ENCODE results near the gene PGS1.

The PGS1 gene

DNA sequence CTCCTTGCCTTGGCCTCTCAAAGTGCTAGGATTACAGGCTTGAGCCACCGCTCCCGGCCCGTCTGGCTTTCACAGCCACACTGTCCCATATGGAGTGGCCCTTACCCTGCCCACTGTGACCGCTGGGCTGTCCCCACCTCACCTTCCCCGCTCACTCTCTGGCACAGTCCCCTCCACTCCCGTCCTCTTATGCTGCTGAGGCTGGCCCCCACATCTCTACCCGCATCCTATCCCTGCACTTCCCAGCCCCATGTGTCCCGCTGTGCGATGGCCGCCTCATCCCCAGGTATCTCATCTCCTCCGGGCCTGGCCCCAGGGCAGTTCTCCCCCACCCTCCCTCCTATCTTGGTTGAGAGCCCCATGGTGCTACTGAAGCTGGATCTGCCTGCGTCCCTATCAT is 93.2 kb downstream of the PGS1 start:
- TF ChIP-seq, protein P1, sequence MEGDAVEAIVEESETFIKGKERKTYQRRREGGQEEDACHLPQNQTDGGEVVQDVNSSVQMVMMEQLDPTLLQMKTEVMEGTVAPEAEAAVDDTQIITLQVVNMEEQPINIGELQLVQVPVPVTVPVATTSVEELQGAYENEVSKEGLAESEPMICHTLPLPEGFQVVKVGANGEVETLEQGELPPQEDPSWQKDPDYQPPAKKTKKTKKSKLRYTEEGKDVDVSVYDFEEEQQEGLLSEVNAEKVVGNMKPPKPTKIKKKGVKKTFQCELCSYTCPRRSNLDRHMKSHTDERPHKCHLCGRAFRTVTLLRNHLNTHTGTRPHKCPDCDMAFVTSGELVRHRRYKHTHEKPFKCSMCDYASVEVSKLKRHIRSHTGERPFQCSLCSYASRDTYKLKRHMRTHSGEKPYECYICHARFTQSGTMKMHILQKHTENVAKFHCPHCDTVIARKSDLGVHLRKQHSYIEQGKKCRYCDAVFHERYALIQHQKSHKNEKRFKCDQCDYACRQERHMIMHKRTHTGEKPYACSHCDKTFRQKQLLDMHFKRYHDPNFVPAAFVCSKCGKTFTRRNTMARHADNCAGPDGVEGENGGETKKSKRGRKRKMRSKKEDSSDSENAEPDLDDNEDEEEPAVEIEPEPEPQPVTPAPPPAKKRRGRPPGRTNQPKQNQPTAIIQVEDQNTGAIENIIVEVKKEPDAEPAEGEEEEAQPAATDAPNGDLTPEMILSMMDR (IDR thresholded peaks at IDR 0.05; ENCODE audit: low read depth, low read length), result no peak
- no peak overlapping the region for H3K4me3 ChIP-seq (replicated peaks in 1 of 2; ENCODE audit: low read depth in 2 of 2, low read length in 2 of 2)
- DNase-seq (ENCODE audit: low read depth in 2 of 2), result no peak

DNA sequence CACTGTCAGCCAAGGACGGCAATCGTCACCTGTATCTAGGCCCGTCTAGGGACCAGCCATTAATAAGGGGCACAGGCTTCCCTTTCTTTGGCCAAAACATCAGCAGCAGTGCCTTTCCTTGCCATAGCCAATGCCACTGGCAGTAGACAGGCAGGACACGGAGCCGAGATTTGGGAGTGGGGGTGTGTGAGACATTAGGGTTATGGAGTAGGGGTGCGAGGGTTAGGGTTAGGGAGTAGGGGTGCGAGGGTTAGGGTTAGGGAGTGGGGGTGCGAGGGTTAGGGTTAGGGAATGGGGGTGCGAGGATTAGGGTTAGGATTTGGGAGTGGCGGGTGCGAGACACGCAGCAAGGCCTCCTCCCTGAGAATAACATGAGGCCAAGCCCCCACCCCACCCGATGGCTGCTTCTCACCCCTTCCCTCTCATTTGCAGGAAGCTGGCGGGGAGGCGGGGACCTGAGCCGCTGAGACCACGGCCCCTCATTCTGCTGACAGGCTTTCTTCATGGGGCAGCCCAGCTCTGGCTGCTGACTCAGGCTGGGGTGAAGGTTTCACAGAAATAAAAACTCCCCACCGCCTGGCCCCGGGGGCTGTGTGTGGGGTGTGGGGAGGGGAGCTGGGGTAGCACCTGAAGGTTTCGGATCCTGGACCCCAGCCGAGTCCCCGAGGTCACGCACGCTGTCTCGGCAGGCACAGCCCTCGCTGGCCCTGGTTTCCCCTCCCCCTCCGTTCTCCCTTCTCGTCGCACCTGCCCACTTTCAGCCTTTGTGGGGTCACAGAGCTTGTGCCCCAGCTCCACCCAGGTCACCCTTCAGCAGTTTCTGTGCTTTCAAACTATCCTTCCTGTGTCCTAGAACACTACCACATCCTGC is 93.8 kb downstream of the PGS1 start:
- H3K4me3 ChIP-seq (replicated peaks in 1 of 2; ENCODE audit: low read depth in 2 of 2, low read length in 2 of 2), result no peak overlapping the region
- TF ChIP-seq, protein P1 (IDR thresholded peaks at IDR 0.05; ENCODE audit: low read depth, low read length), result no peak
- no peak for DNase-seq (ENCODE audit: low read depth in 2 of 2)

DNA sequence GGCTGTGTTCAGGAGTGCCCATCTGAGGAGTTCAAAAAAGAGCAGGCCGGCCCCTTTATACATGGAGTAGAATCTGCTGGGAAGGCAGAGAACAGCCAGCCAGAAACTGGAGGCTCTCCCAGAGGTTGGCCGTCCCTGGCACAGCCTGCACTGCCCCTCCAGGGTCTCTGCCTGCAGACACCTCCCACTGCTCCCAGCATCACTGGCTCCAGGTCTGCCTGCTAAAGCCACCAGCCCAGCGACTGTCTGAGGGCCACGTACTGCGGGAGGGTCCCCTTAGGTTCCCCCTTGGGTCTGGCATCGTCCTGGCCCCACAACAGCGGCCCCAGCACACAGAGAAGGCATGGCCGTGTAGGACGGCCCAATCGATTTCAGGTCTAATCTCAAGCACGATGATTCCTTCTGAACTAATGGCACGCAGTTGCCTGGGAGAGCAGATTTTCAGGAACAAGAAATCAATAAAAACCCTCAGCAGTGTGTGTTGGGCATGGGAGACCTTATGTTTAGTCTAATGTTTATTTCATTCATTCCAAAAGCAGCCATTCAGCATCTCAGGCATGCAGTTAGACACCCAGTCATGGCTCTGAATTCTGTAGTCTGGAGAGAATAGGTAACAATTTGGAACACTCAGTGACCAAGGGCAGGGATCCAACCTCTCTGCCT is 95.6 kb downstream of the PGS1 start:
- no peak overlapping the region for H3K4me3 ChIP-seq (replicated peaks in 1 of 2; ENCODE audit: low read depth in 2 of 2, low read length in 2 of 2)
- TF ChIP-seq, protein P1 (IDR thresholded peaks at IDR 0.05; ENCODE audit: low read depth, low read length), result no peak
- DNase-seq (ENCODE audit: low read depth in 2 of 2), result no peak
